Measurements from ENCODE around the gene IL19.

- no peak for TF ChIP-seq CTCF (conservative IDR thresholded peaks at IDR 0.05; ENCODE audit: low read length)
- TF ChIP-seq EZH2phosphoT487 (IDR thresholded peaks at IDR 0.05; ENCODE audit: borderline replicate concordance), result no peak
Measured at GRCh38 chr1:206729050-206729449, 41.5 kb upstream of the IL19 start.

All from Loucy (cell line).